A549 (cell line): ENCODE measurements around the gene SLC12A9.

Experiments used
- CBX2 ChIP-seq: fragments of 200-600 bp; sonication (generic); IDR thresholded peaks from 2 replicates; pipeline ENCODE4 v1.6.1; 2016; ENCODE audit warnings: low read depth, mild to moderate bottlenecking, borderline replicate concordance
- CHD4 ChIP-seq: fragments of 200-600 bp; sonication (generic); IDR thresholded peaks from 2 replicates; pipeline ENCODE4 v1.6.1; 2016; ENCODE audit warnings: antibody characterized with exemption, mild to moderate bottlenecking, borderline replicate concordance
- FOSL2 ChIP-seq, 2 experiments: fragments of 450-650 bp in 1 of 2; fragments of >200 bp in 1 of 2; sonication (Bioruptor Twin) in 1 of 2; formaldehyde crosslinking; IDR thresholded peaks; 2 replicates each; pipeline versions ENCODE4 v1.5.0 to v1.6.1; 2016 to 2020; ENCODE audit warnings: mild to moderate bottlenecking in 1 of 2, moderate library complexity in 1 of 2
- JUN ChIP-seq, 2 experiments: fragments of >200 bp; sonication (Bioruptor Twin); formaldehyde crosslinking; IDR thresholded peaks; 2 replicates in 1 of 2; 3 replicates in 1 of 2; pipeline ENCODE4 v1.6.1; 2016 to 2017
- KDM5A ChIP-seq: fragments of 200-600 bp; sonication (generic); IDR thresholded peaks from 2 replicates; pipeline ENCODE4 v1.6.1; 2016; ENCODE audit warnings: antibody characterized with exemption, mild to moderate bottlenecking
- POLR2A ChIP-seq: IDR thresholded peaks from 2 replicates; pipeline ENCODE4 v1.6.1; 2012; ENCODE audit warnings: mild to moderate bottlenecking, low read length
- TF ChIP-seq, protein P1 (sequence below): fragments of >200 bp; sonication (Bioruptor Twin); formaldehyde crosslinking; IDR thresholded peaks from 3 replicates; pipeline ENCODE4 v1.5.1; 2016

GRCh38 chr7:100914879-100915447 lies 62.5 kb downstream of the SLC12A9 start:
- TF ChIP-seq CBX2 (no peak), KDM5A (no peak), CHD4 (no peak), POLR2A (no peak), JUN (IDR thresholded peaks at IDR 0.05) (no peak), FOSL2 (IDR thresholded peaks at IDR 0.05) (no peak), FOSL2 (CRISPR knock-in tag; IDR thresholded peaks at IDR 0.05) (peak; percentile 42)
- TF ChIP-seq, protein P1, sequence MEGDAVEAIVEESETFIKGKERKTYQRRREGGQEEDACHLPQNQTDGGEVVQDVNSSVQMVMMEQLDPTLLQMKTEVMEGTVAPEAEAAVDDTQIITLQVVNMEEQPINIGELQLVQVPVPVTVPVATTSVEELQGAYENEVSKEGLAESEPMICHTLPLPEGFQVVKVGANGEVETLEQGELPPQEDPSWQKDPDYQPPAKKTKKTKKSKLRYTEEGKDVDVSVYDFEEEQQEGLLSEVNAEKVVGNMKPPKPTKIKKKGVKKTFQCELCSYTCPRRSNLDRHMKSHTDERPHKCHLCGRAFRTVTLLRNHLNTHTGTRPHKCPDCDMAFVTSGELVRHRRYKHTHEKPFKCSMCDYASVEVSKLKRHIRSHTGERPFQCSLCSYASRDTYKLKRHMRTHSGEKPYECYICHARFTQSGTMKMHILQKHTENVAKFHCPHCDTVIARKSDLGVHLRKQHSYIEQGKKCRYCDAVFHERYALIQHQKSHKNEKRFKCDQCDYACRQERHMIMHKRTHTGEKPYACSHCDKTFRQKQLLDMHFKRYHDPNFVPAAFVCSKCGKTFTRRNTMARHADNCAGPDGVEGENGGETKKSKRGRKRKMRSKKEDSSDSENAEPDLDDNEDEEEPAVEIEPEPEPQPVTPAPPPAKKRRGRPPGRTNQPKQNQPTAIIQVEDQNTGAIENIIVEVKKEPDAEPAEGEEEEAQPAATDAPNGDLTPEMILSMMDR, result no peak
